OCI-LY1 (cell line): Measurements from ENCODE around the gene DYSF.

Experiments
- H2AFZ ChIP-seq: fragments of 200-600 bp; sonication (generic), shearing (Covaris generic); 2 replicates; pipeline ENCODE4 v1.6.0; 2014; ENCODE audit warnings: antibody characterized with exemption, mild to moderate bottlenecking, low read length
- H3F3A ChIP-seq: fragments of 200-600 bp; sonication (generic), shearing (Covaris generic); 2 replicates; pipeline ENCODE4 v1.6.0; 2014; ENCODE audit warnings: mild to moderate bottlenecking, antibody characterized with exemption, low read length, moderate library complexity; ENCODE audit not compliant: insufficient read depth
- H3K27ac ChIP-seq: fragments of 200-600 bp; sonication (generic); 2 replicates; pipeline ENCODE4 v1.5.1; 2014; ENCODE audit warnings: low read length, mixed run types, mild to moderate bottlenecking, low read depth; ENCODE audit not compliant: poor library complexity, severe bottlenecking
- H3K27me3 ChIP-seq: fragments of 200-600 bp; sonication (generic); 2 replicates; pipeline ENCODE4 v1.6.0; 2014; ENCODE audit warnings: antibody characterized with exemption, mild to moderate bottlenecking, low read length, moderate library complexity; ENCODE audit not compliant: insufficient read depth
- H3K36me3 ChIP-seq: fragments of 200-600 bp; sonication (generic); 2 replicates; pipeline ENCODE4 v1.6.1; 2014; ENCODE audit warnings: mild to moderate bottlenecking, antibody characterized with exemption, low read length, moderate library complexity, mixed read lengths; ENCODE audit not compliant: insufficient read depth
- H3K4me1 ChIP-seq: fragments of 200-600 bp; sonication (generic); 2 replicates; pipeline ENCODE4 v1.5.1; 2014; ENCODE audit warnings: mild to moderate bottlenecking, low read length, moderate library complexity; ENCODE audit not compliant: insufficient read depth, severe bottlenecking
- H3K4me2 ChIP-seq: fragments of 200-600 bp; sonication (generic), shearing (Covaris generic); 2 replicates; pipeline ENCODE4 v1.6.1; 2014; ENCODE audit warnings: low read length
- H3K4me3 ChIP-seq: fragments of 200-600 bp; sonication (generic); 2 replicates; pipeline ENCODE4 v1.5.1; 2014; ENCODE audit warnings: low read length, low read depth, mild to moderate bottlenecking, mixed read lengths; ENCODE audit not compliant: poor library complexity, severe bottlenecking
- H3K79me2 ChIP-seq: fragments of 200-600 bp; shearing (Covaris generic); 2 replicates; pipeline ENCODE4 v1.6.1; 2016; ENCODE audit warnings: mixed run types, low read length, mixed read lengths; ENCODE audit not compliant: insufficient read depth
- H3K9ac ChIP-seq: fragments of 200-600 bp; sonication (generic), shearing (Covaris generic); 2 replicates; pipeline ENCODE4 v1.6.1; 2014; ENCODE audit warnings: mild to moderate bottlenecking, low read length, mixed read lengths
- H3K9me2 ChIP-seq: fragments of 200-600 bp; sonication (generic), shearing (Covaris generic); 2 replicates; pipeline ENCODE4 v1.6.1; 2014; ENCODE audit warnings: low read depth, mild to moderate bottlenecking, low read length, mixed read lengths
- H3K9me3 ChIP-seq: fragments of 200-600 bp; shearing (Covaris generic); 2 replicates; pipeline ENCODE4 v1.6.1; 2014; ENCODE audit warnings: low read length, mixed read lengths
- H4K20me1 ChIP-seq: fragments of 200-600 bp; sonication (generic), shearing (Covaris generic); 2 replicates; pipeline ENCODE4 v1.6.0; 2016; ENCODE audit warnings: mild to moderate bottlenecking, low read length; ENCODE audit not compliant: insufficient read depth
- EZH2 ChIP-seq: fragments of 200-600 bp; sonication (generic), shearing (Covaris generic); IDR thresholded peaks from 2 replicates; pipeline ENCODE4 v1.8.0; 2017; ENCODE audit warnings: borderline replicate concordance, mixed run types, mild to moderate bottlenecking, antibody characterized with exemption, low read length, moderate library complexity, mixed read lengths
- TF ChIP-seq, protein P1 (sequence below): fragments of 200-600 bp; sonication (generic), shearing (Covaris generic); IDR thresholded peaks from 2 replicates; pipeline ENCODE4 v1.5.1; 2017; ENCODE audit warnings: mild to moderate bottlenecking, antibody characterized with exemption, low read length, moderate library complexity, mixed read lengths

The DYSF gene

DNA sequence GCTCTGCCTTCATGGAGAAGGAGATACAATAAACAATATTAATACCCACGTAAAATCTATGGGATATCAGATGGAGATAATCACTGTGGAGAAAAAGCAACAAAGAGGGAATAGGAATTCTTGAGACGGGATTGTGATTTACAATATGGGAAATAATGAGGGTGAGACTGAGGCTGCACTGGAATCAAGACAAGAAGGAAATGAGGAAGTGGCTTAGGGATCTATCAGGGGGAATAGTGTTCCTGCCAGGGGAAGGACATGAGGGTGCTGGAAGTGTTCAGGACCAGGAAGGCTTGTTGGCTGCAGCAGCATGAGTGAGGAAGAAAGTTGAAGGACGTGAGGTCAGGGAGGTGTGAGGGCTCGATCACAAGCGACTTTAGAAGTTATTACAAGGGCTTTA is 182.4 kb downstream of the DYSF start:
- H3K27me3 ChIP-seq: no peaks in the 10 kb centered on the region
- no peak overlapping the region for H3K27ac ChIP-seq
- H4K20me1 ChIP-seq: no peaks in the 10 kb centered on the region
- H3K9me3 ChIP-seq: no peaks in the 10 kb centered on the region
- no peak overlapping the region for H2AFZ ChIP-seq
- no peaks in the 10 kb centered on the region for H3K36me3 ChIP-seq
- H3K9me2 ChIP-seq: no peaks in the 10 kb centered on the region
- H3K79me2 ChIP-seq: no peaks in the 10 kb centered on the region
- H3F3A ChIP-seq: no peaks in the 10 kb centered on the region
- no peak overlapping the region for H3K4me3 ChIP-seq
- H3K4me2 ChIP-seq: no peak overlapping the region
- TF ChIP-seq, protein P1, sequence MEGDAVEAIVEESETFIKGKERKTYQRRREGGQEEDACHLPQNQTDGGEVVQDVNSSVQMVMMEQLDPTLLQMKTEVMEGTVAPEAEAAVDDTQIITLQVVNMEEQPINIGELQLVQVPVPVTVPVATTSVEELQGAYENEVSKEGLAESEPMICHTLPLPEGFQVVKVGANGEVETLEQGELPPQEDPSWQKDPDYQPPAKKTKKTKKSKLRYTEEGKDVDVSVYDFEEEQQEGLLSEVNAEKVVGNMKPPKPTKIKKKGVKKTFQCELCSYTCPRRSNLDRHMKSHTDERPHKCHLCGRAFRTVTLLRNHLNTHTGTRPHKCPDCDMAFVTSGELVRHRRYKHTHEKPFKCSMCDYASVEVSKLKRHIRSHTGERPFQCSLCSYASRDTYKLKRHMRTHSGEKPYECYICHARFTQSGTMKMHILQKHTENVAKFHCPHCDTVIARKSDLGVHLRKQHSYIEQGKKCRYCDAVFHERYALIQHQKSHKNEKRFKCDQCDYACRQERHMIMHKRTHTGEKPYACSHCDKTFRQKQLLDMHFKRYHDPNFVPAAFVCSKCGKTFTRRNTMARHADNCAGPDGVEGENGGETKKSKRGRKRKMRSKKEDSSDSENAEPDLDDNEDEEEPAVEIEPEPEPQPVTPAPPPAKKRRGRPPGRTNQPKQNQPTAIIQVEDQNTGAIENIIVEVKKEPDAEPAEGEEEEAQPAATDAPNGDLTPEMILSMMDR: no peak
- no peak for TF ChIP-seq EZH2
- H3K9ac ChIP-seq: no peak overlapping the region
- no peaks in the 10 kb centered on the region for H3K4me1 ChIP-seq

- no peak overlapping the region for H3K27ac ChIP-seq
- H3K36me3 ChIP-seq: no peaks in the 10 kb centered on the region
- H3K9me3 ChIP-seq: no peaks in the 10 kb centered on the region
- H3K4me1 ChIP-seq: no peaks in the 10 kb centered on the region
- no peaks in the 10 kb centered on the region for H4K20me1 ChIP-seq
- no peak overlapping the region for H2AFZ ChIP-seq
- H3K4me2 ChIP-seq: no peak overlapping the region
- H3K9ac ChIP-seq: no peak overlapping the region
- H3K4me3 ChIP-seq: no peak overlapping the region
- H3K27me3 ChIP-seq: no peaks in the 10 kb centered on the region
- TF ChIP-seq, protein P1: no peak
- no peak for TF ChIP-seq EZH2
- H3F3A ChIP-seq: no peaks in the 10 kb centered on the region
- no peaks in the 10 kb centered on the region for H3K9me2 ChIP-seq
- no peaks in the 10 kb centered on the region for H3K79me2 ChIP-seq
These were observed 183.8 kb downstream of the DYSF start for GRCh38 chr2:71637168-71637567.

DNA sequence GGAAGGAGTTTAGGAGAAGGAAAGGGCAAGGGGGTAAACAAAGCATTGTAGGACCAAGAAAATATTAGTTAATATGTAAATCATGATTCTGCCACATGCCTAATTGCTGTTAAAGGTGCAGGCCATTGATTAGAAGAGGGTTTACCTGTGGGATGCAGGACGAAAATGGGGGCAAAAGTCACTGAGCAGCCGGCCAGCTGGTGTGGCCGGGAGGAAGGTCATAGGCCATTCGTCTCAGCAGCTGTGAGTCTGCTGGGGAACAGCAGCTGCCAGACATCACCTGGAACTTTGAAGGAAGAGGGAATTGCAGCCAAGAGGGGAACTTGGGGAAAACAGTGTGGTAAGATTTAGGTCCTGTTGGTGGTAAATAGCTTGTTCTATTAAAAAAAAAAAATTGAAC is 184.4 kb downstream of the DYSF start:
- TF ChIP-seq EZH2: no peak
- TF ChIP-seq, protein P1: no peak
- H3K9me2 ChIP-seq: no peaks in the 10 kb centered on the region
- H3K36me3 ChIP-seq: no peaks in the 10 kb centered on the region
- H3K9ac ChIP-seq: no peak overlapping the region
- no peaks in the 10 kb centered on the region for H3K27me3 ChIP-seq
- no peaks in the 10 kb centered on the region for H3K4me1 ChIP-seq
- no peaks in the 10 kb centered on the region for H3K79me2 ChIP-seq
- no peak overlapping the region for H3K27ac ChIP-seq
- H4K20me1 ChIP-seq: no peaks in the 10 kb centered on the region
- H2AFZ ChIP-seq: no peak overlapping the region
- no peaks in the 10 kb centered on the region for H3F3A ChIP-seq
- H3K4me2 ChIP-seq: no peak overlapping the region
- H3K9me3 ChIP-seq: no peaks in the 10 kb centered on the region
- H3K4me3 ChIP-seq: no peak overlapping the region
